GM18861 (cell line): Measurements from ENCODE around the gene IQCK.
"Not testable (repeated sequence)": the region's sequence is repeated elsewhere in the genome, so short reads cannot be mapped to it uniquely, and the experiment has no call there.

Source experiments
- ATAC-seq: cut with Tn5 transposase; IDR thresholded peaks from one replicate; pipeline ENCODE4 v1.9.1; 2021; ENCODE audit not compliant: unreplicated experiment

The IQCK gene, protein sequence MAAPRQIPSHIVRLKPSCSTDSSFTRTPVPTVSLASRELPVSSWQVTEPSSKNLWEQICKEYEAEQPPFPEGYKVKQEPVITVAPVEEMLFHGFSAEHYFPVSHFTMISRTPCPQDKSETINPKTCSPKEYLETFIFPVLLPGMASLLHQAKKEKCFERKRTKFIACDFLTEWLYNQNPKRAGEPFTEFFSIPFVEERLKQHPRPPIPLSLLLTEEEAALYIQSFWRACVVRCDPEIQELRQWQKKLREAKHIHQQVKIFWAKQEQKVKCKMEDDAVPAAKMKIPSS

DNA sequence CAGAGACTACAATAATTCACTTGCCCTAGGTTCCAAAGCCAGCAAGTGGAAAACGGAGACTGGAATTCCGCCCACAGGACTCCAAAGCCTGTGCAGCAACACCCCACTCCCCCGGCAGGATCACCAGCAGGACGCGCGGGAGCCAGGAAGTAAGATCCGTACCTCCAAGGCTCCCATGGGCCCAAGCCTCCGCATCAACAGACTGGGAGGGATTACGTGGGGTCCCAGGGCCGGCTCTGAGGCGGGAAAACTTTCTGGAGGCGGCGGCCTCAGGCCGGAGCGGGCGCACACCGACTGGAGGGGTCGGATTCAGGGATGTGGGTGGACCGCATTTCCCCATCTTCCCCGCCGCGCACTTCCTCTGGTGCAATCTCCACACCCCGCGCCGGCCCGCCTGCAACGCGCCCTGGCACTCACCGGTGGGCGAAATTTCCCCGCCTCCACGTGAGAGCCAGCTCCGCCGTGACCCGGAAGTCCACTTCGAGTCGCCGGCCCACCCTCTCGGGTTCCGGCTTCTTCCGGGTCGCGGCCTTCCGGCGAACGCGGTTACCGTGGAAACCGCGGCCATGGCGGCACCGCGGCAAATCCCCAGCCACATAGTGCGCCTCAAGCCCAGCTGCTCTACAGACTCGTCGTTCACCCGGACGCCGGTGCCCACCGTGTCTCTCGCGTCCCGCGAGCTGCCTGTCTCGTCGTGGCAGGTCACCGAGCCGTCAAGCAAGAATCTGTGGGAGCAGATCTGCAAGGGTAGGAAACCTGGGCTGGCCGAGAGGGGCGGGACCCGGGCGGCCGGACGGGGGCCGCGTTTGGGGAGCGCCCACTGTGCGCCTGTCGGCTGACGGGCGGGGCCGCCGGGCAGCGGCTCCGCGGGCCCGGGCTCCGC is at the start of gene IQCK, which contains the start of gene KNOP1:
Gene IQCK, plus strand, starts transcription at position 531 of the 883 bp plus-strand sequence. Its CDS starts 36 bp downstream, at position 567.
Gene KNOP1, minus strand, starts transcription at position 487 of the 883 bp plus-strand sequence. CDS start 3,192 bp downstream, outside the sequence.
- ATAC-seq: peak; percentile 88

DNA sequence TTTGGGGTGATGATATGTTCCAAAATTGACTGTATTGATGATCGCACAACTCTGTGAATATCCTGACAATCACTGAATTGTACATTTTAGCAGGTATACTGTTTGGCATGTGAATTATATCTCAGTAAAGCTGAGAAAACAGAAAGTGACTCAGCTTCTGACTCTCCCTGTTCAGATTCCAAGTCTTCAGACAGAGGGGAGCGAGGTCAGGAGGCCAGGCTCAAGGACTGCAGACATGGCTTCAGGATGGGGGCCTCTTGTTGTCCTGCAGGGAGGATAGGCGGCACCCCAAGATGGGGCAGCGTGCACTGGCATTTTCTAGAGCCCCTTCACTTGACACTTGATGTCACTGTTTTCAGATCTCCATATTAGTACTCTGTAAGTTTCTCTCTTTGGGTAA is 45.7 kb upstream of the IQCK start:
- ATAC-seq: no peak

DNA sequence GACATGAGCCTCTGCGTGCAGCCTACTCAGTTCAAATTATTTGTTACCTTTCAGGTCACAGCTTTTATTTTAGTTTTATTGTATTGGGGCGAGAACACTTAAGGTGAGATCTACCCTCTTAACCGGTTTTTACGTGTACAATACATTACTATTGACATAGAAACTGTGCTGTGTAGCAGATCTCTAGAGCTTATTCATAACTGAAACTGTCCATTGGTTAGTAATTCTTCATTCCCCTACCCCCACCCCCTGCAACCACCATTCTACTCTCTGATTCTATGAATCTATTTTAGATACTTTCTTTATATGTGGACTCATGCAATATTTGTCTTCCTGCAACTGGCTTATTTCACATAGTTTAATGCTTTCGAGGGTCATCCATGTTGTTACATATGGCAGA is 43.6 kb upstream of the IQCK start:
- no peak for ATAC-seq

DNA sequence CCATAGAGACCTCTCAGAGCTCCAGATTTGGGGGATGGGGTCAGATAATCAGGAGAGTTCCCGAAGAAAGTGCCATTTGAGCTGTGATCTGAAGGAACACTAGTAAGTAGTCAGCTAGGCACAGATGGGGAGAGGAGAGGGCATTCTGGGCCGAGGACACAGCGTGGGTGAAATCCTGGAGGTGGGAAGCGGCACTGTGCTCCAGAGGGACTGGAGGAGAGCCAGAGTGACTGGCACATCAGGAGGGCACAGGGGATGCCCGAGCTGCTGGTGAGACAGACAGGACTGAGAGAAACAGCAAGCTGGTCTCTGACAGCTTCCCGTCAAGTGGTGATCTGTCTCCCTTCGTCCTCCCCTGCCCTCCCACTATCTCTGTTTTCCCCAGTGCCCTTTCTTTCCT is 40.7 kb upstream of the IQCK start:
- ATAC-seq: no peak

DNA sequence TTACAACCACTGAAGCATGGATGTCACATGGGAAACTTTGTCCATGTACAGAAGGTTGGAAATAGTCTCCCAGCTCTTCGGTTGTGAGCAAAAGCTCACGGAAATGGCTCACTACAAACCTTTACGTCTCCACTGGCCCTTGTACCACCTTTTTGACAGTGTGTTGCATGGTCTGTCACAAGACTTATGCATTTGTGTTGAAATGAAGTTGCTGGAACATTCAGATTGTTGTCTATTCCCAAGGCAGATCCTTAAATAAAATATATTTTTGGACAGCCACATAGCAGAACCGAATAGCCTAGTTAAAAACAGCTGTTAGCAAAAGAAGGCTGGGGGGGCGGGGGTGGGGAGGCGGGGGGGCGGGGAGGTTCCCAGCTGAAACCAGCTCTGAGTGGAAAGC is 39.3 kb upstream of the IQCK start:
- no peak for ATAC-seq

DNA sequence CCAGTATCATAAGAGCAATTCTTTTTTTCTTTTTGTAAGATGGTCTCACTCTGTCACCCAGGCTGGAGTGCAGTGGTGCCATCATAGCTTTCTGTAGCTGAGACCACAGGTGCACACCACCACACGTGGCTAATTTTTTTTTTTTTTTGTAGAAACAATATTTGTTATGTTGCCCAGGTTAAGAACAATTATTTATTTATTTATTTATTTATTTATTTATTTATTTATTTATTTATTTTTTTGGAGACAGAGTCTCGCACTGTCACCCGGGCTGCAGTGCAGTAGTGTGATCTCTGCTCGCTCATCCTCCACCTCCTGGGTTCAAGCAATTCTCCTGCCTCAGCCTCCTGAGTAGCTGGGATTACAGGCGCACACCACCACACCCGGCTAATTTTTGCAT is 38.8 kb upstream of the IQCK start:
- ATAC-seq: not testable (repeated sequence)

DNA sequence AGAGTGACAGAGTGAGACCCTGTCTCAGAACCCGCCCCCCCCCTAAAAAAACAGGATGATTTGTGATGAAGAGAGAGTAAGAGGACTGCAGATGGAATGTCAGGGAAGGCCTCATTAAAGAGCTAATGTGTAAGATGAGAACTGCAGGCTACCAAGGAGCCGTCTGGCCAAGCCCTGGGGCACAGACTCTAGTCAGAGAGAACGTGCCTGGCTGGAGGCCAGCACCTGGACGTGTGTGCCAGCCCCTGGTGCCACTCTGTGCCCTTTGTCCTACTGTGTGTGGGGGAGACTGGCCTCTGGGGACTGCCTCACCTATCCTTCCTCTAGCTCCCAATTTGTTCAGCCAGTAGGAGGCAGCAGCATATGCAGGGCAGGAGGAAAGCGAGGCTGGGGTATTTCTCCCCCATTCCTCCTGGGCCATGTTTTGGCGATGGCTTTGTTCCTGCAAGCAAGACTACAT is 37.2 kb upstream of the IQCK start:
- no peak for ATAC-seq

DNA sequence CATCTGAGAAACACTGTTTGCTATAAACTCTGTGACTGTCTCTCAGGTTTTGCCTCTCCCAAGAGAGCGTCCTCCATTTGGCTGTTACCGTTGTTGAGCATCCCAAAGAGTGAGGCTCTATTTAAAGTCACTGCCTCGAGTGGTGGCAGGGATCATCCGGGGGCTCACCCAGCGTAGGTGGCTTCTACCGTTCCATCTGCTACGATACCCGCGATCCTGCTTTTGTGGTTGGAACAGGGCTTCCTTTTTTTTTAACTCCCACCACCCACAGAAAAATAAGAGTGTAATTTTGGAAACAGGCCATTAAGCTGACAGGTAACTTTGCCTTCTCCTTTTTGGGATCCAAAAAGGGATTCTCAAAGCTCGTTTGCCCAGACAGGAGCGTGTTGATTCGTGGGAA is 36.4 kb upstream of the IQCK start:
- no peak for ATAC-seq

DNA sequence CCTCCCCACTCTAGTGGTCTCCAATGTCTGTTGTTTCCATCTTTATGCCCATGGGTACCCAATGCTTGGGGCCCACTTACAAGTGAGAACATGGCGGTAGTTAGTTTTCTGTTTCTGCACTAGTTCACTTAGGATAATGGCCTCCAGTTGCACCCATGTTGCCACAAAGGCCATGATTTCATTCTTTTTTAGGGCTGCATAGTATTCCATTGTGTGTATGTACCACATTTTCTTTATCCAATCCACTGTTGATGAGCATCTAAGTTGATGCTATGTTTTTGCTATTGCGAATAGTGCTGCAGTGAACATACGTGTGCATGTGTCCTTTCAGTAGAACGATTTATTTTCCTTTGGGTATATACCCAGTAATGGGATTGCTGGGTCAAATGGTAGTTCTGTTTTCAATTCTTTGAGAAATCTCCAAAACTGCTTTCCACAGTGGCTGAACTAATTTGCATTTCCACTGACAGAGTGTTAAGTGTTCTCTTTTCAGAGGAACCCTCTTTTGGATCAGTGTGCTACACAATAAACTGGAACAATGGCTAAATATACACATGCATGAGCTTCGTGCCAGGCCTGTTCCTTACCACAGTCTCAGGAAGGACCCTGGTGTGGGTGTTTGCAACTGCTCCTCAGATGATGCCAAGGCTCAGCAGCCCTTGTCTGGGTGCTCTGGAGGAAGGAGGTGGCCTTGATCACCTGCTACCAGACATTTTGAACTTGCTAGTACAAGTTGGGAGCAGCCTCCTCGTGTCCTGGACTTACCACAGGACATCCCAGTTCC is 34.4 kb upstream of the IQCK start:
- ATAC-seq: no peak

DNA sequence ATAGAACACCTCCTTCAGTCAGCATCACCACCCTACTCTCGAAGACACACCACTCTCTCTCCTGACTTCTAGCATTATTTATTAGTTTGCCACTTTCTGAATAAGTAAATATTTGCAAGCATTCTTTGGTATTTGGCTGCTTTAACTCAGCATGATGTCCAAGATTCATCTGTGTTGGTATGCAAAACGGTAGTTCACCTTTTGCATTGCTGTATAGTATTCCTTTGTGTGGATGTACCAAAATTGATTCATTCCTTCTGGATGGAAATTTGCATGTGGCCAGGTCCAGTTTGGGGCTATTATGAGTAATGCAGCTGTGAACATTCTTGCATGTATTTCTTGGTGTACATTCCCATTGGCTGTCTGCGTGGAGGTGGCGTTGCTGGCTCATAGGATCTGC is 32.9 kb upstream of the IQCK start:
- no peak for ATAC-seq

DNA sequence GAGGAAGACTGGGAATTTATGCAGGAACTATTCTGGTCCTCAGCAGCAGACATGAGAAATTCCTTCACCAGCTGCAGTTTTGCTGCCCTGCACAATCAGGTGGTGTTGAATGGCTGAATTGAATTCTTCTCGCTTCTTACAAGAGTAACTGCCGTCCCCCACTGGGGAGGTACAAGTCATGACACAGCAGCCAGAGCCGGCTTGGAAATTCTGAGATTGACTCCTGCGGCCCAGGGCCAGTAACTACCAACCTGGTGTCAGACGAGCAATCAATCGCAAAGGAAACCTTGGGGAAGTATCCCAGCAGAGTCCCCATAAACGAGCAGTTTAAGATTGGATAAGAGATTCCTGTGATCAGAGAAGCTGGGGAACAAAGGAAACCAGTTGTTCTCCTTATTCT is 30.8 kb upstream of the IQCK start:
- ATAC-seq: no peak

DNA sequence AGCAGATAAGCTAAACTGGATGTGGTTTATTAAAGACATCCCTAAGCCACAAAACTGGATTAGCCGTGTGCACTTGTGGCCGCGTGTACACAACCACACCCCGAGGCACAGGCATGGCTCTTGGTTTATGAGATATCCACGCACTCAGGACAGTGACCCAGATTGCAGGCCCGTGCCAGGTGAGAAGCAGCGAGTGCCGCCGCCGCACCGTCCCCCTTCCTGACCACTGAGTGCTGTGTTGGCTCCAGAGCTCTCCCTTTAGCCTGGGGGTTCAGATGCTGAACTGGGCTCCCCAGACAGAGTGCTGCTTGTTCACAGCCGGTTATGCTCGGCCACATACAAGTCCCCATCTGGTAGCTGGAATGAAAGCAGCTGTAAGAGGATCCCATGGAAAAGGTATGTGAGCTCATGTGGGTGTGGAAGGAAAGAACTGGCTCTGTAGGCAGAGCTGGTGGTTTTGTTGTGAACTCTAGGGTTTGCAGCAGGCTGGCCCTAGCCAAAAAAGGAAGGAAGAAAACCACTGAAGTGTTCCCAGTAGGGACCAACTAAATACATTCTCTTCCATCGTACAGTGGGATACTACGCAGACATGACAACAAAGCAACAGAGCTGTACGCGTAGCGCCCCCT is 29.6 kb upstream of the IQCK start:
- ATAC-seq: no peak

DNA sequence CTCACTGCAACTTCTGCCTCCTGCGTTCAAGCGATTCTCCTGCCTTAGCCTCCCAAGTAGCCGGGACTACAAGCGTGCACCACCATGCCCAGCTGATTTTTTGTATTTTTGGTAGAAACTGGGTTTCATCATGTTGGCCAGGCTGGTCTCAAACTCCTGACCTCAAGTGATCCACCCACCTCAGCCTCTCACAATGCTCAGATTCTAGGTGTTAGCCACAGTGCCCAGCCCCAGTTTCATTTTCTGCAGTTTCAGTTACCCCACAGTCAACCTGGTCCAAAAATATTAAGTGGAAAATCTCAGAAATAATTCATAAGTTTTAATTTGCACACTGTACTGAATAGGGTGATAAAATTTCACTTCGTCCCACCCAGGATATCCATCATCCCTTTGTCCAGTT is 28.7 kb upstream of the IQCK start:
- ATAC-seq: no peak

DNA sequence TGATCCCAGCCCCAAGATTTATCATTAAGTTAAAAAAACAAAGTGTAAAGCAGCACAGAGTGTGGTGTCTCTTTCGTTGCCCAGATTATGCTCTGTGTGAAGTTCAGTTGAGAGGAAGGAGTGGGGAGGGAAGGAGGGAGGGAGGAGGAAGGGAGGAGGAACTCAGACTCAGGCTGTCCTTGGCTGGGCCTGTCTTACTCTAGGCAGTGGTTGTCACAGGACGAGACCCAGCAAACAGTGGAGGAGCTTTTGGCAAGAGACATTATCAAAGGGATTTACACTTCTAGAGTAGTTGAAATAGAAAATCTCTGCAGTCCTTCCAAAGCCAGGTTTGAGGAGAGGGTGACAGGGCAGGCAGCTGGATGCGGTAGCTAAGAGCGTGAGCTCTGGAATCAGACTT is 27.9 kb upstream of the IQCK start:
- ATAC-seq: no peak

DNA sequence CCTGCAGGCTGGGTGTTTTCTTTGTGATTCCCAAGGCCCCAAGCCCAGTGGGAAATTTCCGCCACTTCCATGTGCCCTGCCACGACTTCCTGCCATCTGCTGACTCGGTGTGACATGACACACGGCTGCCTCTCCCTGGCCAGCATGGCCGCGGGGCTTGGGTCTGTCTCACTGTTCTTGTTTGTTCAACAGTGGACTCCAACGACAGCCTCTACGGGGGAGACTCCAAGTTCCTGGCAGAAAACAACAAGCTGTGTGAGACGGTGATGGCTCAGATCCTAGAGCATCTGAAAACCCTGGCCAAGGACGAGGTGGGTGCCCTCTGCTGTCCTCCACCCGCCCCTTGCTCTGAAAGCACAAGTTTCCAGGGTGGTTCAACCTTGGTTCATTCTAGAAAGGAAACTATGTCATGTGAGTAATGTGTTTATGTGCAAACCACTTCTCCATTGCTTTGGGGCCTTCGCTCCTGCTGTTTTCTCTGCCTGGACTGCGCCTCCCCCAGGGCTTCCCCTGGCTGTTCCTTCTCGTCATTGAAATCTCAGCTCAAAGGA is 26.8 kb upstream of the IQCK start:
- ATAC-seq: no peak

DNA sequence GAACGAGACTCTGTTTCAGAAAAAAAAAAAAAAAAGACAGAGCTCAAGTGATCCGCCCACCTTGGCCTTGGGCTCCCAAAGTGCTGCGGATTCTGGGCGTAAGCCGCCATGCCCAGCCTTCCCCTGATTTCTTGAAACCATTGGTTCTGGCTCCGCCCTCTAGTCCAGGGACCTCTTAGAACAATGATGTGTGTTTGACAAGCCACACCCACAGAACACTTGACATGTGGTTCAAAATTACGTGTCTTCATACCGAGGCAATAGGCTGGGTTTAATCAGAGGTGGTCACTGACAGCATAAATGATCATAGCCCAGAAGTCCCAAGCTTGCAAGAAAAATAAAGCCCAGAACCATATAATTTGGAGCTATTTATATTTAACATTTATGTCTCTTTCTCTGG is 23.1 kb upstream of the IQCK start:
- ATAC-seq: no peak

DNA sequence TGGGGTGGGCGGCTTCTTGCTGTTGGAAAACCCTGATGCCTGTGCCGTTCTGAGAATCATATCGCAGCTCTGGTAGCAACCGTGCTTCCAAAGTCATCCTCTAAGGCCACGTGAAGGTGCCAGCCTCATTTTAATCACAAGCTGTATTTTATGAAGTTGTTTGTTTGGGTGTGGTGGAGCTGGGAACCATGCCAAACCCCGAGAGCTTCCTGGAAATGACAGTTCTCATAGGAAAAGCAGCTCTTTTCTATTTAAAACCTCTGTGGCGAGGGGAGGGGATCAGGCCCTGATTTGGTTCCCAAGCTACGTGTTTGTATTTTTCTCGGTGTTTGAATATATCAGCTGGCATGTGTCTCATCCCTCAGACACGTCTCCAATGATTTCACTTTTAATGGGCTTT is 21.7 kb upstream of the IQCK start:
- no peak for ATAC-seq

DNA sequence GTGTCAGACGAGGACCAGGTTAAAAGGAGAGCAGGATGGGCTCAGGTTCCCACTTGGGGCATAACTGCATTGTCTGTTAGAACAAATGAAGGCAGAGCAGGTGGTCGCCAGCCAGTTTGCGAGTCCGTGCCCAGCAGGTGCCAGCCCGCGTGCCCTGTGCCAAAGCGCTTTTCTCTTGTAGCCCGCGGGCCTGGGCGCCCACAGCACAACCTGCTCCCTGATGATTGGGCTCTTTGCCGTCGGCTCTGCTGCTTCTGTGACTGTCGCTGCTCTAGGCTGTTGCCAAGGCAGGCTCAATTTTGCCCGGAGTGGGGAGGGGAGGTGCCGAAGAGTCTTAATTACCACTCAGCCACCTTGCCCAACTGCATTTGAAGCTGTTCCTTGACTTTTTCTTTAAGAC is 21.1 kb upstream of the IQCK start:
- ATAC-seq: no peak

DNA sequence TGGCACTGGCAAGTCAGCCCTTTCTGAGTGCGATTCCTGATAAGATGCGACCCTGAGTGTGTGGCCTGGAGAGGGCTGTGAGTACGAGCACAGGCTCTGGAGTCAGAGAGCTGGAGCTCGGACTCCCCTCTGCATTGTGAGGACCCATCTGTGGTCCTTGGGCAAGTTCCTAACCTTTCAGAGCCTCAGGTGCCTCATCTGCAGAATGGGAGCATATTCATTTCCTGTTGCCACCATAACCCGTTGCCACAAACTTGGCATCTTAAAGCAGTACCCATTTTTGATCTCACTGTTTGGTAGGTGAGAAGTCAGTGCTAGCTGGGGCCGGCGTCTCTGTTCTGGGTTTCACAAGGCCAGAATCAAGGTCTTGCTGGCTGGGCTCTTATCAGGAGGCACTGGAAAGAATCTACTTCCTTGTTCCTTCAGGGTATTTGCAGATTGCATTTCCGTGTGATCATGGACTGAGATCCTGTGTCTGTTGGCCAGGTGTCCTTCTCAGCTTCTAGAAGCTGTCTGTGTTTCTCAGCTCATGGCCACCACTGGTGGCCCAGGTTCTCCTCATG is 20.2 kb upstream of the IQCK start:
- no peak for ATAC-seq
